OCI-LY1 (cell line): ENCODE results near the gene DROSHA.

Experiments used
- H2AFZ ChIP-seq: fragments of 200-600 bp; sonication (generic), shearing (Covaris generic); 2 replicates; pipeline ENCODE4 v1.6.0; 2014; ENCODE audit warnings: antibody characterized with exemption, mild to moderate bottlenecking, low read length
- H3F3A ChIP-seq: fragments of 200-600 bp; sonication (generic), shearing (Covaris generic); 2 replicates; pipeline ENCODE4 v1.6.0; 2014; ENCODE audit warnings: mild to moderate bottlenecking, antibody characterized with exemption, low read length, moderate library complexity; ENCODE audit not compliant: insufficient read depth
- H3K27ac ChIP-seq: fragments of 200-600 bp; sonication (generic); 2 replicates; pipeline ENCODE4 v1.5.1; 2014; ENCODE audit warnings: low read length, mixed run types, mild to moderate bottlenecking, low read depth; ENCODE audit not compliant: poor library complexity, severe bottlenecking
- H3K27me3 ChIP-seq: fragments of 200-600 bp; sonication (generic); 2 replicates; pipeline ENCODE4 v1.6.0; 2014; ENCODE audit warnings: antibody characterized with exemption, mild to moderate bottlenecking, low read length, moderate library complexity; ENCODE audit not compliant: insufficient read depth
- H3K36me3 ChIP-seq: fragments of 200-600 bp; sonication (generic); 2 replicates; pipeline ENCODE4 v1.6.1; 2014; ENCODE audit warnings: mild to moderate bottlenecking, antibody characterized with exemption, low read length, moderate library complexity, mixed read lengths; ENCODE audit not compliant: insufficient read depth
- H3K4me1 ChIP-seq: fragments of 200-600 bp; sonication (generic); 2 replicates; pipeline ENCODE4 v1.5.1; 2014; ENCODE audit warnings: mild to moderate bottlenecking, low read length, moderate library complexity; ENCODE audit not compliant: insufficient read depth, severe bottlenecking
- H3K4me2 ChIP-seq: fragments of 200-600 bp; sonication (generic), shearing (Covaris generic); 2 replicates; pipeline ENCODE4 v1.6.1; 2014; ENCODE audit warnings: low read length
- H3K4me3 ChIP-seq: fragments of 200-600 bp; sonication (generic); 2 replicates; pipeline ENCODE4 v1.5.1; 2014; ENCODE audit warnings: low read length, low read depth, mild to moderate bottlenecking, mixed read lengths; ENCODE audit not compliant: poor library complexity, severe bottlenecking
- H3K79me2 ChIP-seq: fragments of 200-600 bp; shearing (Covaris generic); 2 replicates; pipeline ENCODE4 v1.6.1; 2016; ENCODE audit warnings: mixed run types, low read length, mixed read lengths; ENCODE audit not compliant: insufficient read depth
- H3K9ac ChIP-seq: fragments of 200-600 bp; sonication (generic), shearing (Covaris generic); 2 replicates; pipeline ENCODE4 v1.6.1; 2014; ENCODE audit warnings: mild to moderate bottlenecking, low read length, mixed read lengths
- H3K9me2 ChIP-seq: fragments of 200-600 bp; sonication (generic), shearing (Covaris generic); 2 replicates; pipeline ENCODE4 v1.6.1; 2014; ENCODE audit warnings: low read depth, mild to moderate bottlenecking, low read length, mixed read lengths
- H3K9me3 ChIP-seq: fragments of 200-600 bp; shearing (Covaris generic); 2 replicates; pipeline ENCODE4 v1.6.1; 2014; ENCODE audit warnings: low read length, mixed read lengths
- H4K20me1 ChIP-seq: fragments of 200-600 bp; sonication (generic), shearing (Covaris generic); 2 replicates; pipeline ENCODE4 v1.6.0; 2016; ENCODE audit warnings: mild to moderate bottlenecking, low read length; ENCODE audit not compliant: insufficient read depth
- CTCF ChIP-seq: fragments of 200-600 bp; sonication (generic), shearing (Covaris generic); IDR thresholded peaks from 2 replicates; pipeline ENCODE4 v1.5.1; 2017; ENCODE audit warnings: mild to moderate bottlenecking, antibody characterized with exemption, low read length, moderate library complexity, mixed read lengths
- EZH2 ChIP-seq: fragments of 200-600 bp; sonication (generic), shearing (Covaris generic); IDR thresholded peaks from 2 replicates; pipeline ENCODE4 v1.8.0; 2017; ENCODE audit warnings: borderline replicate concordance, mixed run types, mild to moderate bottlenecking, antibody characterized with exemption, low read length, moderate library complexity, mixed read lengths

Gene DROSHA

GRCh38 chr5:31415009-31415923 lies 116.6 kb downstream of the DROSHA start:
- no peaks in the 10 kb centered on the region for H3K4me1 ChIP-seq
- no peak overlapping the region for H3K4me3 ChIP-seq
- no peak overlapping the region for H3K4me2 ChIP-seq
- H4K20me1 ChIP-seq: no peaks in the 10 kb centered on the region
- no peak overlapping the region for H3K9ac ChIP-seq
- H3K79me2 ChIP-seq: no peaks in the 10 kb centered on the region
- no peak overlapping the region for H2AFZ ChIP-seq
- no peaks in the 10 kb centered on the region for H3F3A ChIP-seq
- no peak overlapping the region for H3K27ac ChIP-seq
- peaks cover 75% of the 10 kb centered on the region for H3K36me3 ChIP-seq
- TF ChIP-seq EZH2 (no peak), CTCF (no peak)
- no peaks in the 10 kb centered on the region for H3K27me3 ChIP-seq
- H3K9me3 ChIP-seq: no peaks in the 10 kb centered on the region
- H3K9me2 ChIP-seq: no peaks in the 10 kb centered on the region

- Histone ChIP-seq H3K9me2 (no peaks in the 10 kb centered on the region), H3K4me1 (no peaks in the 10 kb centered on the region), H2AFZ (no peak overlapping the region), H4K20me1 (no peaks in the 10 kb centered on the region), H3K27me3 (no peaks in the 10 kb centered on the region), H3K27ac (no peak overlapping the region), H3K4me2 (no peak overlapping the region), H3F3A (no peaks in the 10 kb centered on the region), H3K9ac (no peak overlapping the region), H3K36me3 (peaks cover 77% of the 10 kb centered on the region), H3K79me2 (no peaks in the 10 kb centered on the region), H3K4me3 (no peak overlapping the region), H3K9me3 (no peaks in the 10 kb centered on the region)
- TF ChIP-seq EZH2 (no peak), CTCF (no peak)
Measured at GRCh38 chr5:31413030-31413812, 118.7 kb downstream of the DROSHA start.

GRCh38 chr5:31412324-31412723 lies 119.6 kb downstream of the DROSHA start:
- peaks cover 77% of the 10 kb centered on the region for H3K36me3 ChIP-seq
- no peaks in the 10 kb centered on the region for H3K4me1 ChIP-seq
- no peak overlapping the region for H3K4me3 ChIP-seq
- H3K9ac ChIP-seq: no peak overlapping the region
- no peaks in the 10 kb centered on the region for H3K9me3 ChIP-seq
- no peaks in the 10 kb centered on the region for H3F3A ChIP-seq
- no peaks in the 10 kb centered on the region for H3K27me3 ChIP-seq
- H3K9me2 ChIP-seq: no peaks in the 10 kb centered on the region
- H3K27ac ChIP-seq: no peak overlapping the region
- H3K79me2 ChIP-seq: no peaks in the 10 kb centered on the region
- no peak for TF ChIP-seq EZH2
- TF ChIP-seq CTCF: no peak
- no peak overlapping the region for H2AFZ ChIP-seq
- H3K4me2 ChIP-seq: no peak overlapping the region
- no peaks in the 10 kb centered on the region for H4K20me1 ChIP-seq
